ENCODE measurements around the gene WDR27.

The WDR27 gene

DNA sequence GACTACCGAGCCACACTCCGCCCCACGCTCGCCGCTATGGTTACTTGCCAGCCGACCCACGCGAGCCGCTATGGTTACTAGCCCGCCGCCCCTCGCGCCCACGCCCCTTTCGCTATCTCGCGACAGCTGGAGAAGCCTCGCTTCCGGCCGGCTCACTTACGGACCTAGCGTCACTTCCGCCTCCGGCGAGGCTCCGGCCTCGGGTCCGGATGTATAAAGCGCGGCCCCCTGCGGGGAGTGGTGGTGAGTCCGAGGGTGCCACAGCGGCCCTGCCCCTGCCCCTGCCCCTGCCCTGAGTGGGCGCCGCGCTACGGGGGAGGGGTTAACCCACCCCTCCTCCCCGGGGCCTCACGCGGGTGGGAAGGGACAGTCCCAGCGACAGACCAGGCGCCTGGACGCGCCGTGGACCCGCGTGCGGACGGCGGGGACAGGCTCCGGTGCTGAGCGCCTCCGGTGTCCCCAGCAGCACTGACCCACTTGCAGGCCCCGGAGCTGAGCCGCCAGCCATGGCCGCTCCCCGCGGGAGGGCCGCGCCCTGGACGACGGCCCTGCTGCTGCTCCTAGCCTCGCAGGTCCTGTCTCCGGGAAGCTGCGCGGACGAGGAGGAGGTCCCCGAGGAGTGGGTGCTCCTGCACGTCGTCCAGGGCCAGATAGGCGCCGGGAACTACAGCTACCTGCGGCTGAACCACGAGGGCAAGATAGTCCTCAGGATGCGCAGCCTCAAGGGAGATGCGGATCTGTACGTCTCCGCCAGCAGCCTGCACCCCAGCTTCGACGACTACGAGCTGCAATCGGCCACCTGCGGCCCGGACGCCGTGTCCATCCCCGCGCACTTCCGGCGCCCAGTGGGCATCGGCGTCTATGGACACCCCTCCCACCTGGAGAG, at the start of gene WDR27, which contains the start of gene C6orf120:
Gene WDR27, minus strand, starts transcription at position 76 of the 886 bp plus-strand sequence. CDS start 13,024 bp downstream, outside the sequence.
Gene C6orf120, plus strand, starts transcription at position 173 of the 886 bp plus-strand sequence. Its CDS starts 334 bp downstream, at position 507.
- H3K4me1 ChIP-seq (ENCODE audit: control insufficient read depth, insufficient read depth, low read length) = peaks cover 9% of the 10 kb centered on the region; the same call in 1 of the 2 replicates
- CTCF ChIA-PET = interaction anchor here (0.7 to 1.4 kb wide), 2 partner anchors 19 to 710 kb away, joined by 3 to 4 read pairs; no protein-coding TSS in a partner anchor
- peak within 1 kb of the TSS; percentile 86 for H3K27ac ChIP-seq (ENCODE audit: extremely low read depth, low read depth, low read length)
- peaks cover 3 to 69% of the 10 kb centered on the region in 2 experiments; a peak in 1 of 3 replicates for H3K36me3 ChIP-seq (ENCODE audit: control insufficient read depth in 2 of 2, insufficient read depth in 1 of 2, low read length in 2 of 2)
- POLR2A ChIA-PET = interaction anchor here (0.6 to 3.3 kb wide), 16 partner anchors 8 to 807 kb away, joined by 3 to 33 read pairs (median 4); partner anchors contain the start of genes DYNLT2 and ERMARD
- peak within 1 kb of the TSS; percentile 97 for H3K4me3 ChIP-seq (ENCODE audit: low read depth, low read length)
- H3K9me3 ChIP-seq (ENCODE audit: control insufficient read depth, insufficient read depth, low read depth, low read length) = no peaks in the 10 kb centered on the region
- TF ChIP-seq, protein P1, sequence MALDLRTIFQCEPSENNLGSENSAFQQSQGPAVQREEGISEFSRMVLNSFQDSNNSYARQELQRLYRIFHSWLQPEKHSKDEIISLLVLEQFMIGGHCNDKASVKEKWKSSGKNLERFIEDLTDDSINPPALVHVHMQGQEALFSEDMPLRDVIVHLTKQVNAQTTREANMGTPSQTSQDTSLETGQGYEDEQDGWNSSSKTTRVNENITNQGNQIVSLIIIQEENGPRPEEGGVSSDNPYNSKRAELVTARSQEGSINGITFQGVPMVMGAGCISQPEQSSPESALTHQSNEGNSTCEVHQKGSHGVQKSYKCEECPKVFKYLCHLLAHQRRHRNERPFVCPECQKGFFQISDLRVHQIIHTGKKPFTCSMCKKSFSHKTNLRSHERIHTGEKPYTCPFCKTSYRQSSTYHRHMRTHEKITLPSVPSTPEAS (tag by site-specific recombination; IDR thresholded peaks at IDR 0.05) = no peak
- 0 out of 2 replicates have a peak, but pooled peaks have one; percentile 12 for TF ChIP-seq ZNF121 (tag by site-specific recombination; IDR thresholded peaks at IDR 0.05)
- TF ChIP-seq, protein P2, sequence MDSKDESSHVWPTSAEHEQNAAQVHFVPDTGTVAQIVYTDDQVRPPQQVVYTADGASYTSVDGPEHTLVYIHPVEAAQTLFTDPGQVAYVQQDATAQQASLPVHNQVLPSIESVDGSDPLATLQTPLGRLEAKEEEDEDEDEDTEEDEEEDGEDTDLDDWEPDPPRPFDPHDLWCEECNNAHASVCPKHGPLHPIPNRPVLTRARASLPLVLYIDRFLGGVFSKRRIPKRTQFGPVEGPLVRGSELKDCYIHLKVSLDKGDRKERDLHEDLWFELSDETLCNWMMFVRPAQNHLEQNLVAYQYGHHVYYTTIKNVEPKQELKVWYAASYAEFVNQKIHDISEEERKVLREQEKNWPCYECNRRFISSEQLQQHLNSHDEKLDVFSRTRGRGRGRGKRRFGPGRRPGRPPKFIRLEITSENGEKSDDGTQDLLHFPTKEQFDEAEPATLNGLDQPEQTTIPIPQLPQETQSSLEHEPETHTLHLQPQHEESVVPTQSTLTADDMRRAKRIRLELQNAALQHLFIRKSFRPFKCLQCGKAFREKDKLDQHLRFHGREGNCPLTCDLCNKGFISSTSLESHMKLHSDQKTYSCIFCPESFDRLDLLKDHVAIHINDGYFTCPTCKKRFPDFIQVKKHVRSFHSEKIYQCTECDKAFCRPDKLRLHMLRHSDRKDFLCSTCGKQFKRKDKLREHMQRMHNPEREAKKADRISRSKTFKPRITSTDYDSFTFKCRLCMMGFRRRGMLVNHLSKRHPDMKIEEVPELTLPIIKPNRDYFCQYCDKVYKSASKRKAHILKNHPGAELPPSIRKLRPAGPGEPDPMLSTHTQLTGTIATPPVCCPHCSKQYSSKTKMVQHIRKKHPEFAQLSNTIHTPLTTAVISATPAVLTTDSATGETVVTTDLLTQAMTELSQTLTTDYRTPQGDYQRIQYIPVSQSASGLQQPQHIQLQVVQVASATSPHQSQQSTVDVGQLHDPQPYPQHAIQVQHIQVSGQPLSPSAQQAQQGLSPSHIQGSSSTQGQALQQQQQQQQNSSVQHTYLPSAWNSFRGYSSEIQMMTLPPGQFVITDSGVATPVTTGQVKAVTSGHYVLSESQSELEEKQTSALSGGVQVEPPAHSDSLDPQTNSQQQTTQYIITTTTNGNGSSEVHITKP (tag by site-specific recombination; IDR thresholded peaks at IDR 0.05) = no peak
- peak; percentile 38; the same call in 1 of the 2 replicates for TF ChIP-seq ZNF777 (tag by site-specific recombination; IDR thresholded peaks at IDR 0.05; ENCODE audit: borderline replicate concordance)
- TF ChIP-seq, protein P3, sequence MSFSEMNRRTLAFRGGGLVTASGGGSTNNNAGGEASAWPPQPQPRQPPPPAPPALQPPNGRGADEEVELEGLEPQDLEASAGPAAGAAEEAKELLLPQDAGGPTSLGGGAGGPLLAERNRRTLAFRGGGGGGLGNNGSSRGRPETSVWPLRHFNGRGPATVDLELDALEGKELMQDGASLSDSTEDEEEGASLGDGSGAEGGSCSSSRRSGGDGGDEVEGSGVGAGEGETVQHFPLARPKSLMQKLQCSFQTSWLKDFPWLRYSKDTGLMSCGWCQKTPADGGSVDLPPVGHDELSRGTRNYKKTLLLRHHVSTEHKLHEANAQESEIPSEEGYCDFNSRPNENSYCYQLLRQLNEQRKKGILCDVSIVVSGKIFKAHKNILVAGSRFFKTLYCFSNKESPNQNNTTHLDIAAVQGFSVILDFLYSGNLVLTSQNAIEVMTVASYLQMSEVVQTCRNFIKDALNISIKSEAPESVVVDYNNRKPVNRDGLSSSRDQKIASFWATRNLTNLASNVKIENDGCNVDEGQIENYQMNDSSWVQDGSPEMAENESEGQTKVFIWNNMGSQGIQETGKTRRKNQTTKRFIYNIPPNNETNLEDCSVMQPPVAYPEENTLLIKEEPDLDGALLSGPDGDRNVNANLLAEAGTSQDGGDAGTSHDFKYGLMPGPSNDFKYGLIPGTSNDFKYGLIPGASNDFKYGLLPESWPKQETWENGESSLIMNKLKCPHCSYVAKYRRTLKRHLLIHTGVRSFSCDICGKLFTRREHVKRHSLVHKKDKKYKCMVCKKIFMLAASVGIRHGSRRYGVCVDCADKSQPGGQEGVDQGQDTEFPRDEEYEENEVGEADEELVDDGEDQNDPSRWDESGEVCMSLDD (tag by site-specific recombination; IDR thresholded peaks at IDR 0.05) = peak; percentile 59
- TF ChIP-seq ZNF677 (tag by site-specific recombination; IDR thresholded peaks at IDR 0.05) = peak; percentile 27; the same call in 1 of the 2 replicates
- no peak for TF ChIP-seq MYNN (tag by site-specific recombination; IDR thresholded peaks at IDR 0.05; ENCODE audit: borderline replicate concordance)
- peak; percentile 92 for TF ChIP-seq ZNF341 (tag by site-specific recombination; IDR thresholded peaks at IDR 0.05; ENCODE audit: low read depth)
- no peak for TF ChIP-seq ZBTB48 (tag by site-specific recombination; IDR thresholded peaks at IDR 0.05)
- TF ChIP-seq ZNF707 (tag by site-specific recombination; IDR thresholded peaks at IDR 0.05) = no peak
- TF ChIP-seq, protein P4, sequence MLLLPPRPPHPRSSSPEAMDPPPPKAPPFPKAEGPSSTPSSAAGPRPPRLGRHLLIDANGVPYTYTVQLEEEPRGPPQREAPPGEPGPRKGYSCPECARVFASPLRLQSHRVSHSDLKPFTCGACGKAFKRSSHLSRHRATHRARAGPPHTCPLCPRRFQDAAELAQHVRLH (tag by site-specific recombination; IDR thresholded peaks at IDR 0.05) = no peak; the same call in 1 of the 2 replicates
- no peak for TF ChIP-seq ZNF521 (tag by site-specific recombination; IDR thresholded peaks at IDR 0.05)
- peak; percentile 90 for TF ChIP-seq GLIS2 (tag by site-specific recombination; IDR thresholded peaks at IDR 0.05)
- TF ChIP-seq ZXDB (tag by site-specific recombination; IDR thresholded peaks at IDR 0.05) = peak; percentile 97
- peak; percentile 92 for TF ChIP-seq EGR2 (tag by site-specific recombination; IDR thresholded peaks at IDR 0.05; ENCODE audit: low read depth)
- TF ChIP-seq ZNF239 (tag by site-specific recombination; IDR thresholded peaks at IDR 0.05) = no peak
- TF ChIP-seq MEIS1 (CRISPR knock-in tag; IDR thresholded peaks at IDR 0.05; ENCODE audit: borderline replicate concordance) = no peak
- 0 out of 2 replicates have a peak, but pooled peaks have one; percentile 54 for TF ChIP-seq ZBTB21 (tag by site-specific recombination; IDR thresholded peaks at IDR 0.05)
- TF ChIP-seq, protein P5, sequence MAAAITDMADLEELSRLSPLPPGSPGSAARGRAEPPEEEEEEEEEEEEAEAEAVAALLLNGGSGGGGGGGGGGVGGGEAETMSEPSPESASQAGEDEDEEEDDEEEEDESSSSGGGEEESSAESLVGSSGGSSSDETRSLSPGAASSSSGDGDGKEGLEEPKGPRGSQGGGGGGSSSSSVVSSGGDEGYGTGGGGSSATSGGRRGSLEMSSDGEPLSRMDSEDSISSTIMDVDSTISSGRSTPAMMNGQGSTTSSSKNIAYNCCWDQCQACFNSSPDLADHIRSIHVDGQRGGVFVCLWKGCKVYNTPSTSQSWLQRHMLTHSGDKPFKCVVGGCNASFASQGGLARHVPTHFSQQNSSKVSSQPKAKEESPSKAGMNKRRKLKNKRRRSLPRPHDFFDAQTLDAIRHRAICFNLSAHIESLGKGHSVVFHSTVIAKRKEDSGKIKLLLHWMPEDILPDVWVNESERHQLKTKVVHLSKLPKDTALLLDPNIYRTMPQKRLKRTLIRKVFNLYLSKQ (tag by site-specific recombination; IDR thresholded peaks at IDR 0.05; ENCODE audit: borderline replicate concordance) = no peak
- peak; percentile 59 for TF ChIP-seq ZNF335 (tag by site-specific recombination; conservative IDR thresholded peaks at IDR 0.05)
- peak; percentile 76 for TF ChIP-seq ZNF629 (tag by site-specific recombination; IDR thresholded peaks at IDR 0.05)
- TF ChIP-seq IKZF3 (tag by site-specific recombination; IDR thresholded peaks at IDR 0.05) = no peak
- no peak for TF ChIP-seq ZNF623 (tag by site-specific recombination; IDR thresholded peaks at IDR 0.05)
- peak; percentile 98 for TF ChIP-seq ZNF394 (tag by site-specific recombination; IDR thresholded peaks at IDR 0.05; ENCODE audit: borderline replicate concordance)
- TF ChIP-seq ZNF423 (tag by site-specific recombination; IDR thresholded peaks at IDR 0.05) = peak; percentile 84
- no peak for TF ChIP-seq ZNF211 (tag by site-specific recombination; IDR thresholded peaks at IDR 0.05; ENCODE audit: low read depth)
- TF ChIP-seq ZNF221 (tag by site-specific recombination; IDR thresholded peaks at IDR 0.05; ENCODE audit: borderline replicate concordance) = no peak
- TF ChIP-seq GLIS1 (tag by site-specific recombination; IDR thresholded peaks at IDR 0.05) = peak; percentile 11; the same call in 1 of the 2 replicates

Measured in HEK293 (cell line).